Endodermal cell (in vitro differentiated cells): Measurements from ENCODE around the gene PDF. TPM values are rescaled to one million over a fixed set of nuclear protein-coding genes. Genes with fewer than 3 reads are reported as not detected.

Experiments used
- DNase-seq: peaks from one replicate; pipeline ENCODE4 v3.0.0-alpha.2; 2017
- H3K27ac ChIP-seq: 2 replicates; pipeline ENCODE4 v1.5.1; 2013; ENCODE audit warnings: mild to moderate bottlenecking, low read depth, low read length, moderate library complexity
- H3K27me3 ChIP-seq: 2 replicates; pipeline ENCODE4 v1.6.1; 2013; ENCODE audit warnings: mild to moderate bottlenecking, low read length, moderate library complexity; ENCODE audit not compliant: insufficient read depth, control insufficient read depth, poor library complexity, severe bottlenecking
- H3K36me3 ChIP-seq: 2 replicates; pipeline ENCODE4 v1.7.0; 2013; ENCODE audit warnings: mild to moderate bottlenecking, low read length, moderate library complexity; ENCODE audit not compliant: control insufficient read depth, insufficient read depth
- H3K4me1 ChIP-seq: one replicate; pipeline ENCODE4 v1.7.0; 2013; ENCODE audit warnings: low read length; ENCODE audit not compliant: control insufficient read depth, insufficient read depth
- H3K4me3 ChIP-seq: 2 replicates; pipeline ENCODE4 v1.5.1; 2013; ENCODE audit warnings: mild to moderate bottlenecking, low read length, moderate library complexity
- H3K9ac ChIP-seq: 2 replicates; pipeline ENCODE4 v1.6.1; 2013; ENCODE audit warnings: mild to moderate bottlenecking, low read length, moderate library complexity; ENCODE audit not compliant: poor library complexity, severe bottlenecking; ENCODE audit errors: extremely low read depth
- H3K9me3 ChIP-seq: 2 replicates; pipeline ENCODE4 v1.6.1; 2013; ENCODE audit warnings: mild to moderate bottlenecking, low read length, moderate library complexity; ENCODE audit not compliant: control insufficient read depth
- H3K27ac Mint-ChIP-seq: 2 replicates; pipeline ENCODE4 v1.8.0; 2020; ENCODE audit warnings: mixed read lengths
- H3K27me3 Mint-ChIP-seq: 2 replicates; pipeline ENCODE4 v1.8.0; 2021; ENCODE audit warnings: mild to moderate bottlenecking, mixed read lengths; ENCODE audit not compliant: insufficient read depth
- H3K36me3 Mint-ChIP-seq: 2 replicates; pipeline ENCODE4 v1.8.0; 2020; ENCODE audit warnings: low read depth, mixed read lengths
- H3K4me1 Mint-ChIP-seq: 2 replicates; pipeline ENCODE4 v1.8.0; 2020; ENCODE audit warnings: mixed read lengths
- H3K4me3 Mint-ChIP-seq: 2 replicates; pipeline ENCODE4 v1.8.0; 2020; ENCODE audit warnings: mild to moderate bottlenecking, moderate library complexity, mixed read lengths
- H3K9me3 Mint-ChIP-seq: 2 replicates; pipeline ENCODE4 v1.8.0; 2020; ENCODE audit warnings: mild to moderate bottlenecking, mixed read lengths
- CTCF ChIP-seq: fragments of 200-600 bp; sonication (generic); conservative IDR thresholded peaks from 2 replicates; pipeline ENCODE4 v1.5.0; 2021; ENCODE audit warnings: antibody characterized with exemption, mild to moderate bottlenecking
- WGBS, 2 experiments: methylation state at CpG; one replicate each; pipeline versions ENCODE4 v1.1.5 to v1.1.7; 2013; ENCODE audit warnings: missing lambda C conversion rate in 2 of 2, mixed read lengths in 1 of 2; ENCODE audit not compliant: insufficient coverage in 1 of 2, insufficient read length in 1 of 2; 5-methylcytosine and 5-hydroxymethylcytosine counted together
- total RNA-seq, 2 donors: library from RNA; stranded (reverse); fragmentation: NEBNext Ultra II Directional in 1 of 2; extraction: Animal tissue kit (Norgen Biotek cat#: 25700) in 1 of 2; gene quantifications; 2 replicates in 1 of 2; 3 replicates in 1 of 2; pipeline ENCODE4 v1.2.1, GENCODE V29; 2021

Gene PDF
- total RNA-seq, 2 donors from 2014 or later = 12.2 to 19.8 TPM

- Histone ChIP-seq H3K36me3 (peaks cover 79% of the 10 kb centered on the region), H3K27me3 (no peaks in the 10 kb centered on the region), H3K9ac (no peak overlapping the region), H3K27ac (no peak overlapping the region), H3K4me1 (no peaks in the 10 kb centered on the region), H3K4me3 (no peak overlapping the region), H3K9me3 (no peaks in the 10 kb centered on the region)
- Mint-ChIP-seq H3K27ac (peak overlapping the region; percentile 48), H3K9me3 (no peaks in the 10 kb centered on the region), H3K27me3 (no peaks in the 10 kb centered on the region), H3K4me1 (no peaks in the 10 kb centered on the region), H3K36me3 (peaks cover 79% of the 10 kb centered on the region), H3K4me3 (no peak overlapping the region)
- DNase-seq = no peak
- WGBS, 2 experiments = 88 to 90% methylated on average over 6 to 13 of the region's 13 CpGs
- TF ChIP-seq CTCF = no peak
Observed at GRCh38 chr16:69320740-69321073, 9.7 kb downstream of the PDF start.

- H3K9me3 Mint-ChIP-seq = no peaks in the 10 kb centered on the region
- no peaks in the 10 kb centered on the region for H3K4me1 Mint-ChIP-seq
- Histone ChIP-seq H3K36me3 (peaks cover 81% of the 10 kb centered on the region), H3K27ac (no peak overlapping the region), H3K9ac (no peak overlapping the region), H3K4me3 (no peak overlapping the region), H3K4me1 (no peaks in the 10 kb centered on the region), H3K27me3 (no peaks in the 10 kb centered on the region), H3K9me3 (no peaks in the 10 kb centered on the region)
- no peak overlapping the region for H3K4me3 Mint-ChIP-seq
- whole genome bisulfite sequencing, 2 experiments = 92 to 93% methylated on average over 14 to 30 of the region's 30 CpGs
- no peaks in the 10 kb centered on the region for H3K27me3 Mint-ChIP-seq
- no peak for DNase-seq
- no peak for TF ChIP-seq CTCF
- H3K27ac Mint-ChIP-seq = peak overlapping the region; percentile 27
- peaks cover 74% of the 10 kb centered on the region for H3K36me3 Mint-ChIP-seq
Observed at GRCh38 chr16:69319826-69320739, 10.3 kb downstream of the PDF start.

GRCh38 chr16:69319381-69319780, 11.0 kb downstream of the PDF start:
- Mint-ChIP-seq H3K4me1 (no peaks in the 10 kb centered on the region), H3K9me3 (no peaks in the 10 kb centered on the region), H3K4me3 (no peak overlapping the region), H3K27ac (peak overlapping the region; percentile 27), H3K36me3 (peaks cover 72% of the 10 kb centered on the region), H3K27me3 (no peaks in the 10 kb centered on the region)
- H3K36me3 ChIP-seq = peaks cover 80% of the 10 kb centered on the region
- H3K4me3 ChIP-seq = no peak overlapping the region
- no peak overlapping the region for H3K27ac ChIP-seq
- no peak for DNase-seq
- 92 to 98% methylated on average over 6 to 9 of the region's 9 CpGs for WGBS, 2 experiments
- no peaks in the 10 kb centered on the region for H3K4me1 ChIP-seq
- TF ChIP-seq CTCF = peak; percentile 24
- no peak overlapping the region for H3K9ac ChIP-seq
- no peaks in the 10 kb centered on the region for H3K9me3 ChIP-seq
- H3K27me3 ChIP-seq = no peaks in the 10 kb centered on the region
